Activated CD4-positive, CD25-positive, alpha-beta regulatory T cell treated with anti-CD3 and anti-CD28 coated beads, Interleukin-2, amount 50 U/mL, for 24 hours (primary cell): ENCODE measurements around the gene ZBTB47.
A peak's percentile ranks its signal among the peaks of the same experiment; 100 is the strongest.

Experiments used
- ATAC-seq, 2 donors: fragments of 150-1000 bp; cut with Tn5 transposase; one replicate each; pipeline ENCODE4 v1.10.0; 2021; ENCODE audit warnings: mild to moderate bottlenecking in 1 of 2, moderate library complexity in 1 of 2

ZBTB47 gene

DNA sequence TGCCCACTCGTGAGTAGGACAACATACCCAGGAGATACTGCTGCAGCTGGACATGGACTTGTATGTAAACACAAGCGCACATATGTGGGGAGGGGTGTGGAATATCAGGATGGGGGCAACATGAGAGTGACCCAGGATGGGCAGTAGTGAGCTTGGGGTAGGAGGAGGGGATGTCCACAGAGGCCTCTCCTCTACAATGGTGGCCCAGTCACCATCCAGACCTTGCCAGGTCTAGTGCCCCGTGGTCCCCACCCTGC, 266 bp upstream of the ZBTB47 start:
- no peak for ATAC-seq

- ATAC-seq: peak; percentile 44 to 52
These were observed 1.1 kb downstream of the ZBTB47 start for GRCh38 chr3:42654331-42655201.

DNA sequence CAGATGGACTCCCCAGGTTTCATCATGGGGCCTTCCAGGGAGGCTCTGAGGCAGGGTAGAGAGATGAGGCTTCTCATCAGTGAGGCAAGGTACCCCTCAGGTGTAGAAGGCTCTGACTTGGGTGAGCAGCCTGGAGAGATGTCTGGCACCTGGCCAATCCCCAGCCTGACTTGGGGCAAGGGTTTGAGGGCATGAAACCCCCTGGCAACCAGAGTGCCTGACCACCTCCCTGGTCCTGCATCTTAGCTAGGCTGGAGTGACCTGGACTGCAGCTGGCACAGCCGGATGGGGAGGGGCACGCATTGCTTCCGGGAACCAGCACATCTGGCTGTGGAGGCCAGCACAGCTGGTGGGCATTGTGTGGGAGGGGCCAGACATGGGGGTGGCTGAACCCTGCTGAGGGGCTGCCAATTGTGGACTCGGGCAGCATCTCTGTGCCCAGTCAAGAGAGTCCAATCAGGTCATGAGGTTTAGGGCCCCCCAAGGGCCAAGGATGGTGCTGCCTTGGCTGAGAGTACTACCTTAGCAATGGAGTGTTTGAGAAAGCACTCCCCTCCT, 1.9 kb downstream of the ZBTB47 start:
- ATAC-seq: no peak

DNA sequence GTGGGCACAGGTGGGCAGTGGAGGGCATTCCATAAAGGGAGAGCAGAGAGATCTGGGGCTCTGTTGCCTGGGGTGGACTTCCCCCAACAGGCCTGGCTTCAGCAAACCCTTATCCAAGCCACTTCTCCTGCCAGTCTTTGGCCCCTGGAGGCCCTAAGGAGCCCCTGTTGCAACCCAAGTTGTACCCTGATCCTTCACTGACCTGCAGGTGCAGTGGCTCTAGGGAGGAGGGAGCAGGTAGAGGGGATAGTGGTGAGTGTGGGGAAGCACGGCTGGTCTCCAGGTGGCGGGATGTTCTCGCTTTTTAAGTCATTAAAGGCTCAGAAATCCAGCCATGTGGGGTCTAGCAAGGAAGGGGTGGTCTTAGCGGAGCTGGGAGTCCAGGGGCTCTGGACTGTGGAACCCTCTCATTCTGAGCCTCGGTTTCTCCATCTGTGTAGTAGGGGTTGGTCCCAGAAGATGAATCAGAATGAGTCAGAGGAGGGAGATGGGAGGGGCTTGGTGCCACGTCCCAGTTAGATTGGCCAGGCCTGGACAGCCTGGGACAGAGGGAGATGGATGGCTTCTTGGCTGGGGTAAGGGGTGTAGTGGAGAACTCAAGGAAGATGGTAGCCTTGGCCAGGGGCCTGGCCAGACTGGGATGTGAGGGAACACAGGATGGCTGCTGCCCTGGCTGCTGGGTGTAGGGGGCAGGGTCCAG, 2.6 kb downstream of the ZBTB47 start:
- ATAC-seq: no peak

DNA sequence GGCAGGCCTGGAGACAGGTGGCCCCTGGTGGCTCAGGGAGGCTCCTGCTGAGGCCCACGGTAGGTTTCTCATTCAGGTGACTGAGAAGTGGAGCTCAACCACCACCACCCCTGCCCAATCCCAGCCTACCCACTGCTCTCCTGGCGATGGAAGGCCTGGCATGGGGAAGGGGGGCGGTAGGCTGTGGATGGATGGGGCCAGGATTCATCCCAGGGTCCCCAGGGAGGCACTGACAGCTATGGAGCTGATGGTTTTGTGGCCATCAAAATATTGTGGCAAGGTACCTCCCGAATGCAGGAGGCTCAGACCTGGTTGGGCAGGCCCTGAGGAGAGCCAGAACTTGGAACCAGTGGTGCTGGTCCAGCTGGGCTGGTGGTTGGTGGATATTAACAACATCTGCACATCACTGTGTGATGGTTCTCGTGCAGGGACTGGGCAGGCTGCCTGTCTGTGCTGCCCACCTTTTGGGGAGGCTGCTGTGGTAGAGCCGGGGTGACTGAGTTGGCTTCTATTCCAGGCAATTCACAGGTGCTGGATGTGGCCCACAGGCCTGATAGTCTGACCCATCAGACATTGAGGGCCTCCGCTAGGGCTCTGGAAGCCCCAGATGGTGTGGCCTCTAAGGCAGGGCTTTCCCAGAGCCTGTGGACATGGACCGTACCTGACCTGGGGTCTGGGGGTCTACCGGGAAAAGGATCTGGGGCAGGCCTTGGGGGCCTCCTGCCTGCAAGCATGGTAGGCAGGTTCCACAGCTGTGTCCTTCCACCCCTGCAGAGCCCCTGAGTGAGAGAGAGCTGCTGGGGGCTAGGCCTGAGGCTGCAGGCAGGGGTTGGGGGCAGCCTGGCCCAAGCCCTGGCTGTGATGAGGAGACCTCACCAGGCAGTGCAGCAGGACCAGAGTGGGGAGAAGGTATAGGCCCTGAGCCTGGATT, 3.4 kb downstream of the ZBTB47 start:
- ATAC-seq: no peak

DNA sequence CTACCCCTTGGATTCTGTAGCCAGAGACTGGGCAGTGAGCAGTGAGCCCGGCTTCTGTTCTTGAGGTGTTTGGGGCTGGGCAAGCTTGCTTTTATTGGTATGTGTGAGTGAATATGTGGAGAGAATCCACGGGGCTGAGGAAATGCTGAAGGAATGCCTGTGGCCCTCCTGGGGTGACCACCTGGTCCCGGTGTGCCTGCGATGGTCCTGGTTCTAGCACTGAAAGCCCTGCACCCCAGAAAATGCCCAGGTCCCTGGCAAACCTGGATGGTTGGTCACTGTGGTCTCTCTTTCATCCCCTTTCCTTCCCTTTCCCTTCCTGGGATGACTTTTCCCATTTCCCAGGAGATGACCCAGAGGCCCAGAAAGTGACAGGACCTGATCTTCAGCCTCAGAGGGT, 4.2 kb downstream of the ZBTB47 start:
- no peak for ATAC-seq

DNA sequence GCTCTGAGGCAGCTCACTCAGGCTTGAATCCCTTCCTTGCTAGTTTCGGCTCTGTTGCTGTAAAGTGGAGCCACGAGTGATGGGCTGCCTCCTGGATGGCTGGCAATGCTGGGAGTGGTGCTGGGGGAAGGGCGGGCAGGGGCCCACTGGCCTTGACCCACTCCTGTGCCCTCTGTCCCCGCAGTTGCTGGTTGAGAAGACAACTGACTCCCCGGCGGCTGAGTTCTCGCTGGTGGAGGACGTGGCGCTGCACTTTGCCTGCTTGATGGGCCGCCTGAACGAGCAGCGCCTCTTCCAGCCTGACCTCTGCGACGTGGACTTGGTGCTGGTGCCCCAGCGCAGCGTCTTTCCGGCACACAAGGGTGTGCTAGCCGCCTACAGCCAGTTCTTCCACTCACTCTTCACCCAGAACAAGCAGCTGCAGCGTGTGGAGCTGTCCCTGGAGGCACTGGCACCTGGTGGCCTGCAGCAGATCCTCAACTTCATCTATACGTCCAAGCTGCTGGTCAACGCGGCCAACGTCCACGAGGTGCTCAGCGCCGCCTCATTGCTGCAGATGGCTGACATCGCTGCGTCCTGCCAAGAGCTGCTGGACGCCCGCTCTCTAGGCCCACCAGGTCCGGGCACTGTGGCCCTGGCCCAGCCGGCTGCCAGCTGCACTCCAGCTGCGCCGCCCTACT, 4.7 kb downstream of the ZBTB47 start:
- ATAC-seq: no peak

- no peak for ATAC-seq
These were observed 5.4 kb downstream of the ZBTB47 start for GRCh38 chr3:42658771-42659390.

DNA sequence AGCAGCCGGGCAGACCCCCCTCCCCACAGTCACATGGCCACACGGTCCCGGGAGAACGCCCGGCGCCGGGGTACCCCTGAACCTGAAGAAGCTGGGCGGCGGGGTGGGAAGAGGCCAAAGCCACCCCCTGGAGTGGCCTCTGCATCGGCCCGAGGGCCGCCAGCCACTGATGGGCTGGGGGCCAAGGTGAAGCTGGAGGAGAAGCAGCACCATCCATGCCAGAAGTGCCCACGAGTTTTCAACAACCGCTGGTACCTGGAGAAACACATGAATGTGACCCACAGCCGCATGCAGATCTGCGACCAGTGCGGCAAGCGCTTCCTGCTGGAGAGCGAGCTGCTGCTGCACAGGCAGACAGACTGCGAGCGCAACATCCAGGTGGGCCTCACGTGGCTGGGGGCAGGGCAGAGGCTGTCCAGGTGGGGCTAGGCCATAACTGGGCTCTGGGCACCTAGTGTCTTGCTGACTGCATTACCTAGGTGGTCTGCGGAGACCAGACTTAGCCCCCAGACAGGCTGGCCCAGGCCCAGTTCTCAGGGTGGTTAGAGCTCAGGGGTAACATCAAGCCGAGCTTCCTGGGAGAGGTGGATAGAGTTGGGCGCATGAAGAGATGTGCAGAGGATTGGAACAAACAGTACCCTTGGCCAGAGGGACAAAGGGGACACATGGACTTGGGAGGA, 6.1 kb downstream of the ZBTB47 start:
- ATAC-seq: no peak

DNA sequence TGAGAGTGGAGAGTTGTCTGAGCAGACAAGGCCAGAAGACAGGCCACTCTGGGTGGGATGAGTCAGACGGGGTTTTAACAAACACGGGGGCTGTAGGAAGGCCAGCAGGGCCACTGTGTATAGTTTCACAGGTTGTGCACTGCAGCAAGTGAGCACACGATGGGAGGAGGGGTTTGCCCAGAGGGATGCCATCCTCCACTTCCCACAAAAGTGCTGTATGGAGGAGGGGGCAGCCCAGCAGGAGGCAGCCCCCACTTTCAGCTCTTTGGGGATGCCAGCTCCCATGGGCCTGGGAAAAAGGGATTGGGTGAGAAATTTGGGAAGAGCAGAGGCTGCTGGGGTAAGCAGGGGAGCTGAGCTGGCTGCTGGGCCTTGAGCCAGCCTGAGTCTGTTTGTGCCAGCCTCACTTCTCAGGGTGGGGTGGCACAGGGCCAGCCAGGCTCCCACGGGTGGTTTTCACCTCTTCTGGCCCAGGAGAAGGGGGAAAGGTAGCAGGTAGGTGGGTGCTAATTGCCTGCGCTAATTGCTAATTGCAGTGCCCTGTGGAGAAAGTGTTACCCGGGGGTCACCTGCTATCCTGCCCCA, 6.7 kb downstream of the ZBTB47 start:
- no peak for ATAC-seq

GRCh38 chr3:42660898-42661297, 7.4 kb downstream of the ZBTB47 start:
- ATAC-seq: no peak

DNA sequence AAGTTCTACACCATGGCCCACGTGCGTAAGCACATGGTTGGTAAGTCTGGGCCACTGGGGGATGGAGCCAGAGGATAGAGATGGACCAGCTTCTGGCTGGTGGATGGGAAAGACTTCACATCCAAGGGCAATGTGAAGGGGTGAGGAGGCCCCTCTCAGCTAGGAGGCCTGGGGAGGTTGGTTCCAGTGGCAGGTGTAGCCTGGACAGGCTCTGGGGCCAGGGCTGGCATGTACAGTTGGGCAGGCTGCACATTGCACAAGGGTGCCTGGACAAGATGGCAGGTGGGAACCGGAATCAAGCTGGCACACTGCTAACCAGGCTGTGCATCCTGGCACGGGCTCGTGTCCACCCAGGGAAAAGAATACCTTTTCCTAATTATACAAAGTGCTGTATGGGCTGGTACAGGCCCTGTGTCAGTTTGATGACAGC, 8.1 kb downstream of the ZBTB47 start:
- ATAC-seq: no peak

DNA sequence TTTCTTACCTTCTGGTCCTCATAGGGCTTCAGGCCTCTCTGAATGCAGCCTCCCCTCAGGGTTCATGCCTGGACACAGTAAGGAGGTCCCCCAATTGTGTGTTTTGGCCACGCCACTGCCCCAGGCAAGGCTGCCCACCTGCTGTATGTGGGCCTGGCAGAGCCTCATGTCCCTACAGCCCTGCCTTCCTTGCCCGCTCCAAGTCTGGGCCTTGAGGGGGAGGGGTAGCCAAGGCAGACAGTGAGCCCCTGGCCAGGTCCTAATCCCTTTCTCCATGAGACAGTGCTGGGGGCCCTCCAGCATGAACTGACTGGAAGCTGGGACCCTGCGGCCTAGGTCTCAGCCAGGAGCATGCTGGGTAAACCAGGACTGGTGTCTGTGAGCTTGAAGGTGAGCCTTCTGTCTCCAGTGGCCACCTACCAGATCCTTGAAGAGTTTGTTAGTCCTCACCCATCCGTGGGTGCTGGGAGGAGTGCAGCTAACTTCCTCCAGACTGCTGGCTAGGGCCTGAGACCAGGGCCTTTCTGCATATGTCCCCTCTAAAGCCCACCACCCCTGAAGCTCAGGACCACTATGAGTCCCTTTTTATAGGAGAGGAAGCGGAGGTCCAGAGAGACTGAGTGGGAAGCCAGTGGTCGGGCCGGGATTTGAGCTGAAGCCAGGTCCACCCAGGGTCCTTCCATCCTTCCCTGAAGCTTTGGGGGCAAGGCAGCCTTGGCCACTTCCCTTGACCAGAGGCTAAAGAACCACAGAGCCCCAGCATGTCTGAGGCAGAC, 8.7 kb downstream of the ZBTB47 start:
- ATAC-seq: no peak

DNA sequence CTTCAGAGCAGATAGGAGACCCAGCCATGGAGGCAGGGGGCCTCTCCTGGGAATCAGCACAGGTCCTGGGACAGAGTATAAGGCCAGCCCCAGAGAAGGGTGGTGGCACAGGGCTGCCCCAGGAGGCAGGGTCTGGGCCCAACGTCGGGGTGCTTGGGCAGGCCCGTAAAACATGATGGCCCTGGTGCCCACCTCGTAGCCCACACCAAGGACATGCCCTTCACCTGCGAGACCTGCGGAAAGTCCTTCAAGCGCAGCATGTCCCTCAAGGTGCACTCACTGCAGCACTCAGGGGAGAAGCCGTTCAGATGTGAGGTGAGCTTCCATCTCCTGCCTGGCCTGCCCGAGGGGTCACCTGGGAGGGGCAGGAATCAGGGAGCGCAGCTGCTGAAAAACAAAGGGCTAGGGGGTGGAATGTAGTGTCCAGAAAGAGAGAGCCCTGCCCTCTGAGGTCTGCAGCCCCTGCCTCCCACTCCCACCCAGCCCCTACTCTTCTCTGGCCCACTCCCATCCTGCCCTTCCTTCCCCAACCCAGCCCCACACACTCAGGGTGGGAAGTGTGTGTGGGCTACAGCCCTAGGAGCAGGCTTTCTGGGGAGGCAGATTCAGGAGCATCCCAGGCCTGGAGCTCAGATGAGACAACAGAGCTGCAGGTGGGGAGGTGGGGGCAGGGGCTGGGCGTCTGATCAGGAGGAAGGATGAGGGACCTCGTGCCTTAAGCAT, 9.5 kb downstream of the ZBTB47 start:
- no peak for ATAC-seq

DNA sequence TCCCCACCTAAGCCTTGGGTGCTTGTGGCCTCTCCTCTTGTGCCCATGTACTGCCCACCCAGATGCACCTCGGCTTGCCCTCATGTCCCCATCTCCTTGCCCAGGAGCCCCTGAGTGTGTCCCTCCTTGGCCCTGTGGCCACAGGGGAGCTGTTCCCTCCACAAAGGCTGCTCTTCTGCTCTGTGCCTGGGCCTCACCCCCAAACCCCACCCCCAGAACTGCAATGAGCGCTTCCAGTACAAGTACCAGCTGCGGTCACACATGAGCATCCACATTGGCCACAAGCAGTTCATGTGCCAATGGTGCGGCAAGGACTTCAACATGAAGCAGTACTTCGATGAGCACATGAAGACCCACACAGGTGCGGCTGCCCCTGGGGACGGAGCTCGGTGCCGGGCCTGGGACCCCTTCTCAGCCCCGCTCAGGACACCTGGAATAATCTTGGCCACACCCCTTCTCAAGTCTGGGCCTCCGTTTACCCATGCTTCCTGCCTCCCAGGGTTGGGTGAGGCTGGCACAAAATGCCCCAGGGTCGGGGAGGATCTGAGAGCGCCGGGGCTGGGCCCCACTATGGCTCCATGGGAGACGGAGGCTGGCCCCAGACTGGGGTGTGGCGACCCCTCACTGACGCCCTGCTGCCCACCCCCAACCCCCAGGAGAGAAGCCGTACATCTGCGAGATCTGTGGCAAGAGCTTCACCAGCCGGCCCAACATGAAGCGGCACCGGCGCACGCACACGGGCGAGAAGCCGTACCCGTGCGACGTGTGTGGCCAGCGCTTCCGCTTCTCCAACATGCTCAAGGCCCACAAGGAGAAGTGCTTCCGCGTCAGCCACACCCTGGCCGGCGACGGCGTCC, 10.3 kb downstream of the ZBTB47 start:
- no peak for ATAC-seq

GRCh38 chr3:42664438-42664803, 10.9 kb downstream of the ZBTB47 start:
- ATAC-seq: no peak

- ATAC-seq: no peak
These were observed 11.8 kb downstream of the ZBTB47 start for GRCh38 chr3:42665050-42665878.

DNA sequence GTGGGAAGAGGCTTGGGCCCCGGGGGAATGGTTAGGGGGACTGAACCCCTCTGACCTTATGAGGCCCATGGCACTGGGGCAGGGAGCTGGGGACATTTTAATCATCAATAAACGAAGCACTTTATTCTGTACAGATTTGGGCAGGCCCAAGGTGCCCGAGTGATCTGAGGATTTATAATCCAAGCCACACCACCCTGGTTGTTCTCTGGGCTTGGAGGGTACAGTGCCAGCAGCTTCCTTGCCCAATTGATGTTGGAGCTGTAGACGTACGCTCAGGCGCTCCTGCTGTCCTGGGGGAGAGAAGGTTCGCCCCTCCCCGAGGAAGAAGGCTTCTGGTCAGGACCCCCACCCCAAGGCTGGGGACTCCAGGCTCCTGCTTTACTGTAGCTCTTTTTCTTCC, 12.5 kb downstream of the ZBTB47 start:
- ATAC-seq: no peak
